ENCODE data around the gene DCHS2. TPM values are rescaled to one million over a fixed set of nuclear protein-coding genes. Genes with fewer than 3 reads are reported as not detected.
"Not testable (repeated sequence)": the region's sequence is repeated elsewhere in the genome, so short reads cannot be mapped to it uniquely, and the experiment has no call there.

The DCHS2 gene
- total RNA-seq, 2 experiments from 2014 or later = not detected

GRCh38 chr4:154218051-154218450 lies 273.5 kb downstream of the DCHS2 start:
- DNase-seq = no peak
- Mint-ChIP-seq H3K4me3 (no peak overlapping the region), H3K27me3 (no peaks in the 10 kb centered on the region), H3K9me3 (no peaks in the 10 kb centered on the region), H3K4me1 (no peaks in the 10 kb centered on the region), H3K27ac (no peak overlapping the region), H3K36me3 (ENCODE audit: low read depth) (no peaks in the 10 kb centered on the region)
- ChIA-PET POLR2A (no interaction called here), CTCF (no interaction called here)

- H3K36me3 Mint-ChIP-seq (ENCODE audit: low read depth); H3K4me3 Mint-ChIP-seq; H3K4me1 Mint-ChIP-seq; H3K27ac Mint-ChIP-seq; POLR2A ChIA-PET; H3K27me3 Mint-ChIP-seq; H3K9me3 Mint-ChIP-seq; DNase-seq; CTCF ChIA-PET: not testable (repeated sequence)
These were observed 274.2 kb downstream of the DCHS2 start for GRCh38 chr4:154217384-154217783.

GRCh38 chr4:154211506-154211905 lies 280.1 kb downstream of the DCHS2 start:
- Mint-ChIP-seq H3K4me1 (no peaks in the 10 kb centered on the region), H3K27ac (no peak overlapping the region), H3K27me3 (no peaks in the 10 kb centered on the region), H3K9me3 (no peaks in the 10 kb centered on the region), H3K4me3 (no peak overlapping the region), H3K36me3 (ENCODE audit: low read depth) (no peaks in the 10 kb centered on the region)
- DNase-seq = no peak
- ChIA-PET CTCF (no interaction called here), POLR2A (no interaction called here)

- Mint-ChIP-seq H3K4me1 (no peaks in the 10 kb centered on the region), H3K36me3 (ENCODE audit: low read depth) (no peaks in the 10 kb centered on the region), H3K9me3 (no peaks in the 10 kb centered on the region), H3K27ac (no peak overlapping the region), H3K4me3 (no peak overlapping the region), H3K27me3 (no peaks in the 10 kb centered on the region)
- POLR2A ChIA-PET = no interaction called here
- CTCF ChIA-PET = no interaction called here
- no peak for DNase-seq
These were observed 283.2 kb downstream of the DCHS2 start for GRCh38 chr4:154208424-154208823.

GRCh38 chr4:154205471-154205870 lies 286.1 kb downstream of the DCHS2 start:
- Mint-ChIP-seq H3K27ac (no peak overlapping the region), H3K27me3 (no peaks in the 10 kb centered on the region), H3K4me3 (no peak overlapping the region), H3K36me3 (ENCODE audit: low read depth) (no peaks in the 10 kb centered on the region), H3K4me1 (no peaks in the 10 kb centered on the region), H3K9me3 (no peaks in the 10 kb centered on the region)
- no peak for DNase-seq
- POLR2A ChIA-PET = no interaction called here
- CTCF ChIA-PET = no interaction called here

- CTCF ChIA-PET = no interaction called here
- peaks cover 5% of the 10 kb centered on the region for H3K9me3 Mint-ChIP-seq
These were observed 296.9 kb downstream of the DCHS2 start for GRCh38 chr4:154194649-154195048.

GRCh38 chr4:154192585-154192984 lies 299.0 kb downstream of the DCHS2 start:
- Mint-ChIP-seq H3K27me3 (no peaks in the 10 kb centered on the region), H3K9me3 (peaks cover 5% of the 10 kb centered on the region), H3K27ac (no peak overlapping the region), H3K4me1 (no peaks in the 10 kb centered on the region), H3K4me3 (no peak overlapping the region), H3K36me3 (ENCODE audit: low read depth) (no peaks in the 10 kb centered on the region)
- CTCF ChIA-PET = no interaction called here
- DNase-seq = no peak
- POLR2A ChIA-PET = no interaction called here

More at GRCh38 chr4:154194649-154195048, 296.9 kb downstream of the DCHS2 start:
- Mint-ChIP-seq H3K27me3 (no peaks in the 10 kb centered on the region), H3K36me3 (ENCODE audit: low read depth) (no peaks in the 10 kb centered on the region), H3K4me3 (no peak overlapping the region), H3K4me1 (no peaks in the 10 kb centered on the region), H3K27ac (no peak overlapping the region)
- POLR2A ChIA-PET = no interaction called here
- DNase-seq = no peak

GRCh38 chr4:154189346-154189745 lies 302.3 kb downstream of the DCHS2 start:
- ChIA-PET POLR2A (no interaction called here), CTCF (interaction anchor here (0.6 kb wide), 1 partner anchor 455 kb away, joined by 4 read pairs; no protein-coding TSS in a partner anchor)
- no peak for DNase-seq
- no peaks in the 10 kb centered on the region for H3K27me3 Mint-ChIP-seq
- no peak overlapping the region for H3K27ac Mint-ChIP-seq
- H3K4me1 Mint-ChIP-seq = no peaks in the 10 kb centered on the region
- H3K4me3 Mint-ChIP-seq = no peak overlapping the region
- peaks cover 1% of the 10 kb centered on the region for H3K9me3 Mint-ChIP-seq
- no peaks in the 10 kb centered on the region for H3K36me3 Mint-ChIP-seq (ENCODE audit: low read depth)

GRCh38 chr4:154186888-154187287 lies 304.7 kb downstream of the DCHS2 start:
- H3K27me3 Mint-ChIP-seq = no peaks in the 10 kb centered on the region
- H3K36me3 Mint-ChIP-seq (ENCODE audit: low read depth) = no peaks in the 10 kb centered on the region
- POLR2A ChIA-PET = no interaction called here
- no peak overlapping the region for H3K4me3 Mint-ChIP-seq
- DNase-seq = no peak
- CTCF ChIA-PET = no interaction called here
- H3K27ac Mint-ChIP-seq = no peak overlapping the region
- H3K9me3 Mint-ChIP-seq = no peaks in the 10 kb centered on the region
- no peaks in the 10 kb centered on the region for H3K4me1 Mint-ChIP-seq

- CTCF ChIA-PET = no interaction called here
- POLR2A ChIA-PET = no interaction called here
- Mint-ChIP-seq H3K27me3 (no peaks in the 10 kb centered on the region), H3K4me3 (no peak overlapping the region), H3K36me3 (ENCODE audit: low read depth) (no peaks in the 10 kb centered on the region), H3K27ac (no peak overlapping the region), H3K4me1 (no peaks in the 10 kb centered on the region), H3K9me3 (no peaks in the 10 kb centered on the region)
- DNase-seq = no peak
These were observed 305.6 kb downstream of the DCHS2 start for GRCh38 chr4:154186035-154186434.

GRCh38 chr4:154184238-154184637 lies 307.4 kb downstream of the DCHS2 start:
- Mint-ChIP-seq H3K4me3 (no peak overlapping the region), H3K9me3 (no peaks in the 10 kb centered on the region), H3K36me3 (ENCODE audit: low read depth) (no peaks in the 10 kb centered on the region), H3K4me1 (no peaks in the 10 kb centered on the region), H3K27ac (no peak overlapping the region), H3K27me3 (no peaks in the 10 kb centered on the region)
- POLR2A ChIA-PET = no interaction called here
- no peak for DNase-seq
- CTCF ChIA-PET = no interaction called here

- Mint-ChIP-seq H3K27ac (no peak overlapping the region), H3K36me3 (ENCODE audit: low read depth) (no peaks in the 10 kb centered on the region), H3K4me3 (no peak overlapping the region), H3K9me3 (no peaks in the 10 kb centered on the region), H3K27me3 (no peaks in the 10 kb centered on the region), H3K4me1 (no peaks in the 10 kb centered on the region)
- ChIA-PET POLR2A (no interaction called here), CTCF (no interaction called here)
- DNase-seq = no peak
These were observed 308.3 kb downstream of the DCHS2 start for GRCh38 chr4:154183264-154183663.
